GM23338 (cell line): ENCODE results near the gene AURKAIP1.

ENCODE experiments used
- CREB1 ChIP-seq: fragments of 250-450 bp; sonication (Bioruptor Pico); IDR thresholded peaks from 2 replicates; pipeline ENCODE4 v1.5.0; 2020; ENCODE audit warnings: low read depth, mild to moderate bottlenecking, moderate library complexity
- CTCF ChIP-seq, 2 experiments: fragments of 200-600 bp in 1 of 2; sonication (generic) in 1 of 2; conservative IDR thresholded peaks; 2 replicates each; pipeline versions ENCODE4 v1.5.1 to v1.6.1; 2016 to 2017; ENCODE audit warnings: antibody characterized with exemption in 2 of 2, low read depth in 2 of 2, mild to moderate bottlenecking in 2 of 2, moderate library complexity in 1 of 2
- ETS1 ChIP-seq: IDR thresholded peaks from 2 replicates; pipeline ENCODE4 v1.6.1; 2016; ENCODE audit warnings: antibody characterized with exemption
- EZH2 ChIP-seq: fragments of 200-600 bp; sonication (generic); IDR thresholded peaks from one replicate; pipeline ENCODE4 v1.8.0; 2017; ENCODE audit warnings: antibody characterized with exemption, mild to moderate bottlenecking, low read depth; ENCODE audit not compliant: unreplicated experiment
- EZH2phosphoT487 ChIP-seq: fragments of 200-600 bp; sonication (generic); IDR thresholded peaks from one replicate; pipeline ENCODE4 v1.8.1; 2018; ENCODE audit warnings: antibody characterized with exemption; ENCODE audit not compliant: unreplicated experiment
- JUNB ChIP-seq: IDR thresholded peaks from one replicate; pipeline ENCODE4 v1.6.1; 2016; ENCODE audit warnings: antibody characterized with exemption; ENCODE audit not compliant: unreplicated experiment
- POLR2AphosphoS5 ChIP-seq: IDR thresholded peaks from 2 replicates; pipeline ENCODE4 v1.6.1; 2016; ENCODE audit warnings: antibody characterized with exemption, low read depth
- REST ChIP-seq: IDR thresholded peaks from one replicate; pipeline ENCODE4 v1.6.1; 2018; ENCODE audit warnings: antibody characterized with exemption; ENCODE audit not compliant: unreplicated experiment
- ZNF114 ChIP-seq: fragments of 250-450 bp; sonication (Bioruptor Pico); IDR thresholded peaks from 2 replicates; pipeline ENCODE4 v1.5.0; 2020; ENCODE audit warnings: mild to moderate bottlenecking, moderate library complexity
- ZNF462 ChIP-seq: fragments of 250-450 bp; sonication (Bioruptor Pico); IDR thresholded peaks from 2 replicates; pipeline ENCODE4 v1.5.0; 2020; ENCODE audit warnings: mild to moderate bottlenecking, moderate library complexity

GRCh38 chr1:1345860-1346500 lies 29.0 kb downstream of the AURKAIP1 start:
- TF ChIP-seq CTCF (conservative IDR thresholded peaks at IDR 0.05; ENCODE audit: low read depth in 2 of 2) (no peak), JUNB (no peak), EZH2 (no peak), EZH2phosphoT487 (no peak), CREB1 (CRISPR knock-in tag) (no peak), REST (no peak), ETS1 (no peak), POLR2AphosphoS5 (no peak), ZNF114 (CRISPR knock-in tag) (no peak), ZNF462 (no peak)
